HG03045 (cell line): ENCODE data around the gene CHCHD6.
"Not testable (repeated sequence)": the region's sequence is repeated elsewhere in the genome, so short reads cannot be mapped to it uniquely, and the experiment has no call there.

Experiments
- ATAC-seq: cut with Tn5 transposase; IDR thresholded peaks from one replicate; pipeline ENCODE4 v1.9.1; 2021; ENCODE audit warnings: mild to moderate bottlenecking, moderate library complexity; ENCODE audit not compliant: unreplicated experiment

Gene CHCHD6

GRCh38 chr3:126763035-126763434, 59.0 kb downstream of the CHCHD6 start:
- no peak for ATAC-seq

- ATAC-seq: no peak
These were observed 61.4 kb downstream of the CHCHD6 start for GRCh38 chr3:126765187-126766069.

GRCh38 chr3:126766653-126767052, 62.6 kb downstream of the CHCHD6 start:
- no peak for ATAC-seq

- ATAC-seq: no peak
These were observed 64.9 kb downstream of the CHCHD6 start for GRCh38 chr3:126768903-126769302.

GRCh38 chr3:126770096-126770495, 66.1 kb downstream of the CHCHD6 start:
- ATAC-seq: no peak

GRCh38 chr3:126773167-126773566, 69.1 kb downstream of the CHCHD6 start:
- no peak for ATAC-seq

- ATAC-seq: no peak
These were observed 69.7 kb downstream of the CHCHD6 start for GRCh38 chr3:126773783-126774182.

GRCh38 chr3:126777366-126777765, 73.3 kb downstream of the CHCHD6 start:
- no peak for ATAC-seq

- ATAC-seq: no peak
These were observed 76.6 kb downstream of the CHCHD6 start for GRCh38 chr3:126780666-126781065.

- ATAC-seq: no peak
These were observed 77.4 kb downstream of the CHCHD6 start for GRCh38 chr3:126781406-126781805.

GRCh38 chr3:126781889-126782491, 78.0 kb downstream of the CHCHD6 start:
- ATAC-seq: no peak

GRCh38 chr3:126782536-126782935, 78.5 kb downstream of the CHCHD6 start:
- ATAC-seq: no peak

- no peak for ATAC-seq
These were observed 80.2 kb downstream of the CHCHD6 start for GRCh38 chr3:126784254-126784653.

GRCh38 chr3:126791320-126791719, 87.3 kb downstream of the CHCHD6 start:
- ATAC-seq: not testable (repeated sequence)

GRCh38 chr3:126792998-126793397, 89.0 kb downstream of the CHCHD6 start:
- no peak for ATAC-seq

GRCh38 chr3:126797563-126797962, 93.5 kb downstream of the CHCHD6 start:
- ATAC-seq: no peak

- ATAC-seq: no peak
These were observed 94.5 kb downstream of the CHCHD6 start for GRCh38 chr3:126798521-126798920.

- no peak for ATAC-seq
These were observed 95.1 kb downstream of the CHCHD6 start for GRCh38 chr3:126799099-126799498.

- ATAC-seq: not testable (repeated sequence)
These were observed 97.3 kb downstream of the CHCHD6 start for GRCh38 chr3:126801312-126801711.

GRCh38 chr3:126807795-126808194, 103.8 kb downstream of the CHCHD6 start:
- no peak for ATAC-seq

- no peak for ATAC-seq
These were observed 107.5 kb downstream of the CHCHD6 start for GRCh38 chr3:126811530-126811929.

GRCh38 chr3:126816298-126816697, 112.3 kb downstream of the CHCHD6 start:
- ATAC-seq: no peak
